Kasumi-1 (cell line): ENCODE data around the gene RLIM.

Source experiments
- DNase-seq, 2 experiments: peaks; one replicate each; lab custom pipeline; 2025; lab: John Stamatoyannopoulos, UW

Gene RLIM

DNA sequence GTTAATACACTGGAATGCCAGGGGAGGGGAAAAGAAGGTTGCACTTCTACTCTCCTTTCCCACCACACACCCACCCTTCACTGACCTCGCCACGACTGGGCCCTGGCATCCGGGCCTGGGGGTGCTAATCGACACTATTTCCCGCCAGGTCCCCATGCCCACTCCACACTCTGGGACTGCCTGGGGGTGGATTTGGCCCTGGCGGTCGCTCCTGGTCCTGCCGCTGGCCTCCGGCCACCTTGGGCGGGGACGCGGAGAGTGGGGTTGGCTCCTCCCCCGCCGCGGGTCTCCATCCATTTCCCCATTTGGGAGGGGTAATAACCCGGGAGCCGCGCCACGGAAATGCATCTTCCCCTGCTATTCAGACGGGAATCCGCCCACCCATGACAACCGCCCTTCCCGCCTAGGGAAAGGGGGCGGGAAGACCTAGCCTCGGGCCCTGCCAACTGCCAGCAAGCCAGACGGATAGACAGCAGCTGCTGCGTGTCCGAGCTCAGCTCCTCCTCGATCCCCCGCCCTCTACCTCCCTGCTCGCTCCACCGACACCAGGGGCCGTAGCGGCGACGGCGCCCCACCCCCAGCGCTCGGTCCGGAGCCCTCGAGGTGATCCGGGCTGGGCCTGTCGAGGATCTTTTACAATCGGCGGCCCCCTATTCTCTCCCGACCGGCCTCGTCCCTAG is 78.1 kb downstream of the RLIM start:
- DNase-seq = peak; percentile 66 to 80

- peak; percentile 55 to 61 for DNase-seq
These were observed 78.8 kb downstream of the RLIM start for GRCh38 chrX:74535408-74536151.
